ENCODE results near the gene AIF1L. TPM values are rescaled to one million over a fixed set of nuclear protein-coding genes. Genes with fewer than 3 reads are reported as not detected.
"Not testable (repeated sequence)": the region's sequence is repeated elsewhere in the genome, so short reads cannot be mapped to it uniquely, and the experiment has no call there.

Gene AIF1L
- polyA plus RNA-seq, 1 donor: 347 TPM

GRCh38 chr9:131117121-131117761, 20.9 kb downstream of the AIF1L start:
- no peak for DNase-seq

- no peak for DNase-seq
Observed at GRCh38 chr9:131117762-131118145, 21.4 kb downstream of the AIF1L start.

- DNase-seq: no peak
Observed at GRCh38 chr9:131119600-131119999, 23.3 kb downstream of the AIF1L start.

- no peak for DNase-seq
Observed at GRCh38 chr9:131120620-131121228, 24.4 kb downstream of the AIF1L start.

GRCh38 chr9:131121346-131121745, 25.0 kb downstream of the AIF1L start:
- DNase-seq: no peak

GRCh38 chr9:131122158-131122557, 25.8 kb downstream of the AIF1L start:
- DNase-seq: no peak

- no peak for DNase-seq
Observed at GRCh38 chr9:131125038-131125287, 28.6 kb downstream of the AIF1L start.

- peak; percentile 98 for DNase-seq
Observed at GRCh38 chr9:131125288-131126058, 29.1 kb downstream of the AIF1L start, which contains the start of gene NUP214. Gene NUP214, plus strand, starts transcription at chr9:131125586. Its CDS starts 119 bp downstream, at chr9:131125705.

- DNase-seq: no peak
Observed at GRCh38 chr9:131126059-131126426, 29.7 kb downstream of the AIF1L start.

- no peak for DNase-seq
Observed at GRCh38 chr9:131129183-131129582, 32.9 kb downstream of the AIF1L start.

GRCh38 chr9:131138676-131139075, 42.3 kb downstream of the AIF1L start:
- DNase-seq: no peak

- no peak for DNase-seq
Observed at GRCh38 chr9:131140112-131140511, 43.8 kb downstream of the AIF1L start.

GRCh38 chr9:131140550-131140949, 44.2 kb downstream of the AIF1L start:
- no peak for DNase-seq

GRCh38 chr9:131142160-131142559, 45.8 kb downstream of the AIF1L start:
- DNase-seq: no peak

- DNase-seq: no peak
Observed at GRCh38 chr9:131144201-131144600, 47.9 kb downstream of the AIF1L start.

GRCh38 chr9:131145245-131145644, 48.9 kb downstream of the AIF1L start:
- DNase-seq: no peak

- DNase-seq: no peak
Observed at GRCh38 chr9:131146186-131146585, 49.9 kb downstream of the AIF1L start.

GRCh38 chr9:131148276-131148675, 51.9 kb downstream of the AIF1L start:
- no peak for DNase-seq

- no peak for DNase-seq
Observed at GRCh38 chr9:131148966-131149687, 52.8 kb downstream of the AIF1L start.

GRCh38 chr9:131149688-131150053, 53.3 kb downstream of the AIF1L start:
- no peak for DNase-seq

- no peak for DNase-seq
Observed at GRCh38 chr9:131153595-131153994, 57.3 kb downstream of the AIF1L start.

- DNase-seq: not testable (repeated sequence)
Observed at GRCh38 chr9:131158673-131159072, 62.3 kb downstream of the AIF1L start.
